SK-N-SH treated with all-trans-retinoic acid at 6 μM for 48 hours (cell line): ENCODE results near the gene ZFX.

ENCODE experiments used
- BACH2 ChIP-seq: fragments of 250-450 bp; sonication (Bioruptor Pico); IDR thresholded peaks from 2 replicates; pipeline ENCODE4 v1.9.0; 2021; ENCODE audit warnings: mild to moderate bottlenecking, borderline replicate concordance
- CSDC2 ChIP-seq: fragments of 250-450 bp; sonication (Bioruptor Pico); IDR thresholded peaks from 2 replicates; pipeline ENCODE4 v1.5.0; 2020; ENCODE audit warnings: mild to moderate bottlenecking, moderate library complexity
- ESRRG ChIP-seq: fragments of 250-450 bp; sonication (Bioruptor Pico); IDR thresholded peaks from 2 replicates; pipeline ENCODE4 v1.6.1; 2021; ENCODE audit warnings: mild to moderate bottlenecking
- ISL1 ChIP-seq: fragments of 250-450 bp; sonication (Bioruptor Pico); IDR thresholded peaks from 2 replicates; pipeline ENCODE4 v2.1.2; 2022; ENCODE audit warnings: mild to moderate bottlenecking, moderate library complexity
- OSR1 ChIP-seq: fragments of 250-450 bp; sonication (Bioruptor Pico); IDR thresholded peaks from 2 replicates; pipeline ENCODE4 v1.8.0; 2022; ENCODE audit warnings: moderate library complexity, mild to moderate bottlenecking, inconsistent platforms
- RARB ChIP-seq: fragments of 250-450 bp; sonication (Bioruptor Pico); IDR thresholded peaks from 2 replicates; pipeline ENCODE4 v1.8.0; 2021; ENCODE audit warnings: mild to moderate bottlenecking, moderate library complexity
- TOX ChIP-seq: fragments of 250-450 bp; sonication (Bioruptor Pico); IDR thresholded peaks from 2 replicates; pipeline ENCODE4 v1.8.0; 2021; ENCODE audit warnings: mild to moderate bottlenecking, moderate library complexity, borderline replicate concordance
- ZFP3 ChIP-seq: fragments of 250-450 bp; sonication (Bioruptor Pico); IDR thresholded peaks from 2 replicates; pipeline ENCODE4 v1.5.0; 2020; ENCODE audit warnings: mild to moderate bottlenecking, moderate library complexity
- ZFP30 ChIP-seq: fragments of 450-650 bp; formaldehyde crosslinking; IDR thresholded peaks from 2 replicates; pipeline ENCODE4 v1.5.0; 2022; ENCODE audit warnings: mild to moderate bottlenecking, moderate library complexity
- TF ChIP-seq, protein P1 (sequence below): fragments of 250-450 bp; sonication (Bioruptor Pico); IDR thresholded peaks from 2 replicates; pipeline ENCODE4 v1.8.0; 2020; ENCODE audit warnings: mild to moderate bottlenecking, moderate library complexity, borderline replicate concordance
- TF ChIP-seq, protein P2 (sequence below): fragments of 250-450 bp; sonication (Bioruptor Pico); IDR thresholded peaks from 2 replicates; pipeline ENCODE4 v1.5.1; 2020; ENCODE audit warnings: low read depth, mild to moderate bottlenecking, moderate library complexity

DNA sequence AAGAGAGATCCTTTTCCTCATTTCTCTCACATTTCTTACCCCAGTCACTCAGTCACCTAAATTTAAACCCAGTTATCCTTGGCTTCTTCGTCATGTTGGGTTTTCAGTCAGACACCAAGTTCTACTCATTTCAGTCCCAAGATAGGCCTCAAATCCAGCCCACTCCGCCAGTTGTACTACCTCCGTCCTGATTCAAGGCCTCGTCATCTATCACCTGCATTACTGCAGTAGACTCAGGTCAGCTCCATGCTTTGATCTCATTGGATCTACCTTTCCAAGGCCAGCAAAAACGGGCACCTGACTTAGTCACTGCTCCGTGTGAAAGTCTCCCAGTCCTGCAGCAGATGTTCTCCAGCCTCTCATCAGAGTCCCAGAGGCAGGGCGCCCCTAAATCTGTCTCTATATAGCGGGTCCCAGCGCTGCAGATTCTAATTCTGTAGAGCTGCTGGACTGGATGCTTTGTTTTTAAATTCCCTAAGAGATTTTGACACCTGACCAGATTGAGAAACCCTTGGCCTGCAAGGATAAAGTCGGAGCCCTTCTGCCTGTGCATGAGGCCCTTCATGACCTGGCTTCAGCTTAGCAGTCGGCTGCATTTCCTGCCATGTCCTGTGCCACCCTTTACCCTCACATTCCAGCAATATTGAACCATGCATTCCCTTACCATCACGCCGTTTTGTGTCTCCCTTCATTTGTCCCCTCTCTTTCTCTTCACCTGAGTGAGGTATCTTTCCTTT is 53.7 kb downstream of the ZFX start:
- TF ChIP-seq TOX (CRISPR knock-in tag) (no peak), BACH2 (CRISPR knock-in tag) (no peak), CSDC2 (CRISPR knock-in tag) (no peak), ZFP3 (CRISPR knock-in tag) (no peak), OSR1 (CRISPR knock-in tag) (no peak), ESRRG (CRISPR knock-in tag) (no peak), ZFP30 (no peak), ISL1 (no peak), RARB (CRISPR knock-in tag) (no peak)
- TF ChIP-seq, protein P1, sequence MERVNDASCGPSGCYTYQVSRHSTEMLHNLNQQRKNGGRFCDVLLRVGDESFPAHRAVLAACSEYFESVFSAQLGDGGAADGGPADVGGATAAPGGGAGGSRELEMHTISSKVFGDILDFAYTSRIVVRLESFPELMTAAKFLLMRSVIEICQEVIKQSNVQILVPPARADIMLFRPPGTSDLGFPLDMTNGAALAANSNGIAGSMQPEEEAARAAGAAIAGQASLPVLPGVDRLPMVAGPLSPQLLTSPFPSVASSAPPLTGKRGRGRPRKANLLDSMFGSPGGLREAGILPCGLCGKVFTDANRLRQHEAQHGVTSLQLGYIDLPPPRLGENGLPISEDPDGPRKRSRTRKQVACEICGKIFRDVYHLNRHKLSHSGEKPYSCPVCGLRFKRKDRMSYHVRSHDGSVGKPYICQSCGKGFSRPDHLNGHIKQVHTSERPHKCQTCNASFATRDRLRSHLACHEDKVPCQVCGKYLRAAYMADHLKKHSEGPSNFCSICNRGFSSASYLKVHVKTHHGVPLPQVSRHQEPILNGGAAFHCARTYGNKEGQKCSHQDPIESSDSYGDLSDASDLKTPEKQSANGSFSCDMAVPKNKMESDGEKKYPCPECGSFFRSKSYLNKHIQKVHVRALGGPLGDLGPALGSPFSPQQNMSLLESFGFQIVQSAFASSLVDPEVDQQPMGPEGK: no peak
- TF ChIP-seq, protein P2, sequence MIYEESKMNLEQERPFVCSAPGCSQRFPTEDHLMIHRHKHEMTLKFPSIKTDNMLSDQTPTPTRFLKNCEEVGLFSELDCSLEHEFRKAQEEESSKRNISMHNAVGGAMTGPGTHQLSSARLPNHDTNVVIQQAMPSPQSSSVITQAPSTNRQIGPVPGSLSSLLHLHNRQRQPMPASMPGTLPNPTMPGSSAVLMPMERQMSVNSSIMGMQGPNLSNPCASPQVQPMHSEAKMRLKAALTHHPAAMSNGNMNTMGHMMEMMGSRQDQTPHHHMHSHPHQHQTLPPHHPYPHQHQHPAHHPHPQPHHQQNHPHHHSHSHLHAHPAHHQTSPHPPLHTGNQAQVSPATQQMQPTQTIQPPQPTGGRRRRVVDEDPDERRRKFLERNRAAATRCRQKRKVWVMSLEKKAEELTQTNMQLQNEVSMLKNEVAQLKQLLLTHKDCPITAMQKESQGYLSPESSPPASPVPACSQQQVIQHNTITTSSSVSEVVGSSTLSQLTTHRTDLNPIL: no peak
